Measurements from ENCODE around the gene GLOD5. TPM values are rescaled to one million over a fixed set of nuclear protein-coding genes. Genes with fewer than 3 reads are reported as not detected.

GLOD5 gene
- total RNA-seq, 1 experiment from 2014 or later = not detected

GRCh38 chrX:48792219-48792618 is 30.7 kb downstream of the GLOD5 start:
- ChIA-PET POLR2A (no interaction called here), CTCF (no interaction called here)
- Histone ChIP-seq H3K27ac (ENCODE audit: low read length) (no peak overlapping the region), H3K4me3 (ENCODE audit: low read depth in 2 of 2, low read length in 2 of 2) (no peak overlapping the region), H3K9me3 (ENCODE audit: control insufficient read depth, insufficient read depth, low read depth, low read length) (no peaks in the 10 kb centered on the region), H3K36me3 (ENCODE audit: control insufficient read depth, insufficient read depth, low read length) (no peaks in the 10 kb centered on the region), H3K4me1 (ENCODE audit: control insufficient read depth, insufficient read depth, low read length) (0 out of 2 replicates have a peak, but pooled peaks cover 4% of the 10 kb centered on the region), H3K27me3 (ENCODE audit: control insufficient read depth, insufficient read depth, low read length) (no peaks in the 10 kb centered on the region)
- ATAC-seq (no peak), DNase-seq (ENCODE audit: low read depth, low spot score) (no peak)
- TF ChIP-seq TCF7L2 (IDR thresholded peaks at IDR 0.05; ENCODE audit: low read depth, low read length) = no peak
- TF ChIP-seq CTCF (IDR thresholded peaks at IDR 0.05) = no peak
- no peak for TF ChIP-seq SIN3A (IDR thresholded peaks at IDR 0.05; ENCODE audit: borderline replicate concordance, insufficient read depth, low read depth, low read length)
- no peak for TF ChIP-seq REST (IDR thresholded peaks at IDR 0.05; ENCODE audit: insufficient read depth in 1 of 2, low read depth in 2 of 2, low read length in 1 of 2)
- TF ChIP-seq POLR2AphosphoS5 (IDR thresholded peaks at IDR 0.05; ENCODE audit: low read depth, low read length) = no peak
- in situ Hi-C loops (cut with HindIII; ENCODE audit: low pct_unique_long_range_greater_than_20kb, low sequenced_read_pairs) = no loop called here
- intact Hi-C loops (cut with micrococcal nuclease; ENCODE audit: unreplicated experiment) = no loop called here
- BruUV-seq (replicated peaks) = no TSS peak

- no peaks in the 10 kb centered on the region for H3K27me3 ChIP-seq (ENCODE audit: control insufficient read depth, insufficient read depth, low read length)
- no peaks in the 10 kb centered on the region for H3K36me3 ChIP-seq (ENCODE audit: control insufficient read depth, insufficient read depth, low read length)
- no peak overlapping the region for H3K27ac ChIP-seq (ENCODE audit: low read length)
- POLR2A ChIA-PET = no interaction called here
- DNase-seq (ENCODE audit: low read depth, low spot score) (no peak), ATAC-seq (no peak)
- H3K9me3 ChIP-seq (ENCODE audit: control insufficient read depth, insufficient read depth, low read depth, low read length) = no peaks in the 10 kb centered on the region
- no TSS peak for BruUV-seq (replicated peaks)
- CTCF ChIA-PET = no interaction called here
- H3K4me1 ChIP-seq (ENCODE audit: control insufficient read depth, insufficient read depth, low read length) = 0 out of 2 replicates have a peak, but pooled peaks cover 4% of the 10 kb centered on the region
- intact Hi-C loops (cut with micrococcal nuclease; ENCODE audit: unreplicated experiment) = no loop called here
- H3K4me3 ChIP-seq (ENCODE audit: low read depth in 2 of 2, low read length in 2 of 2) = no peak overlapping the region
- TF ChIP-seq CTCF (IDR thresholded peaks at IDR 0.05) (no peak), SIN3A (IDR thresholded peaks at IDR 0.05; ENCODE audit: borderline replicate concordance, insufficient read depth, low read depth, low read length) (no peak), TCF7L2 (IDR thresholded peaks at IDR 0.05; ENCODE audit: low read depth, low read length) (no peak), POLR2AphosphoS5 (IDR thresholded peaks at IDR 0.05; ENCODE audit: low read depth, low read length) (no peak), REST (IDR thresholded peaks at IDR 0.05; ENCODE audit: insufficient read depth in 1 of 2, low read depth in 2 of 2, low read length in 1 of 2) (no peak)
- in situ Hi-C loops (cut with HindIII; ENCODE audit: low pct_unique_long_range_greater_than_20kb, low sequenced_read_pairs) = no loop called here
Observed at GRCh38 chrX:48793935-48794334, 32.4 kb downstream of the GLOD5 start.

All from Panc1 (cell line).